HepG2 (cell line): Measurements from ENCODE around the gene KCNQ1OT1. TPM values are rescaled to one million over a fixed set of nuclear protein-coding genes. Genes with fewer than 3 reads are reported as not detected.

Source experiments
- AKAP8 ChIP-seq: sonication (generic); formaldehyde crosslinking; IDR thresholded peaks from 2 replicates; pipeline ENCODE4 v1.5.1; 2020; ENCODE audit warnings: mild to moderate bottlenecking, missing genetic modification reagents
- FOXA3 ChIP-seq: IDR thresholded peaks from 2 replicates; pipeline ENCODE4 v1.6.1; 2016; ENCODE audit warnings: missing genetic modification reagents, missing compliant biosample characterization
- MAF1 ChIP-seq: sonication (generic); formaldehyde crosslinking; IDR thresholded peaks from 2 replicates; pipeline ENCODE4 v1.5.0; 2020; ENCODE audit warnings: missing genetic modification reagents, borderline replicate concordance
- NFYC ChIP-seq: IDR thresholded peaks from 2 replicates; pipeline ENCODE4 v1.6.1; 2016; ENCODE audit warnings: missing genetic modification reagents, missing compliant biosample characterization
- POLR2AphosphoS5 ChIP-seq: IDR thresholded peaks from 2 replicates; pipeline ENCODE4 v1.6.1; 2012; ENCODE audit warnings: low read depth, low read length
- PREB ChIP-seq: sonication (generic); formaldehyde crosslinking; IDR thresholded peaks from 2 replicates; pipeline ENCODE4 v1.4.0; 2020; ENCODE audit warnings: missing genetic modification reagents
- RBM39 ChIP-seq: fragments of 200-400 bp; formaldehyde crosslinking; IDR thresholded peaks from one replicate; pipeline ENCODE4 v1.6.1; 2018; ENCODE audit warnings: antibody characterized with exemption, mild to moderate bottlenecking, low read depth, low read length; ENCODE audit not compliant: poor library complexity, severe bottlenecking
- SNAPC4 ChIP-seq: sonication (generic); formaldehyde crosslinking; IDR thresholded peaks from 2 replicates; pipeline ENCODE4 v1.4.0; 2020; ENCODE audit warnings: mild to moderate bottlenecking, missing genetic modification reagents
- TBL1XR1 ChIP-seq: fragments of 150-350 bp; IDR thresholded peaks from 2 replicates; pipeline ENCODE4 v1.6.1; 2014; ENCODE audit warnings: borderline replicate concordance, low read length; ENCODE audit not compliant: partially characterized antibody
- TEAD2 ChIP-seq: sonication (generic); formaldehyde crosslinking; IDR thresholded peaks from 2 replicates; pipeline ENCODE4 v1.9.0; 2021; ENCODE audit warnings: missing genetic modification reagents
- TRAFD1 ChIP-seq: sonication (generic); formaldehyde crosslinking; IDR thresholded peaks from 2 replicates; pipeline ENCODE4 v1.5.1; 2020; ENCODE audit warnings: missing genetic modification reagents, mild to moderate bottlenecking, borderline replicate concordance
- U2AF2 ChIP-seq: fragments of 200-400 bp; formaldehyde crosslinking; IDR thresholded peaks from 2 replicates; pipeline ENCODE4 v1.6.1; 2017; ENCODE audit warnings: low read depth, mild to moderate bottlenecking, low read length
- ZNF180 ChIP-seq: sonication (generic); formaldehyde crosslinking; IDR thresholded peaks from 2 replicates; pipeline ENCODE4 v1.4.0; 2020; ENCODE audit warnings: low read depth, missing genetic modification reagents, borderline replicate concordance
- ZNF20 ChIP-seq: sonication (generic); formaldehyde crosslinking; IDR thresholded peaks from 2 replicates; pipeline ENCODE4 v1.4.0; 2020; ENCODE audit warnings: mild to moderate bottlenecking, moderate library complexity, missing genetic modification reagents
- ZNF264 ChIP-seq: sonication (generic); formaldehyde crosslinking; IDR thresholded peaks from 2 replicates; pipeline ENCODE4 v1.4.0; 2020; ENCODE audit warnings: missing genetic modification reagents
- ZNF3 ChIP-seq: IDR thresholded peaks from 2 replicates; pipeline ENCODE4 v1.7.0; 2017; ENCODE audit warnings: inconsistent platforms
- ZNF33A ChIP-seq: sonication (generic); formaldehyde crosslinking; IDR thresholded peaks from 2 replicates; pipeline ENCODE4 v1.5.1; 2020; ENCODE audit warnings: missing genetic modification reagents, mild to moderate bottlenecking, moderate library complexity, borderline replicate concordance
- ZNF569 ChIP-seq: sonication (generic); formaldehyde crosslinking; IDR thresholded peaks from 2 replicates; pipeline ENCODE4 v1.5.0; 2020; ENCODE audit warnings: mild to moderate bottlenecking, missing genetic modification reagents, moderate library complexity, borderline replicate concordance
- polyA plus RNA-seq, 8 experiments: library from polyadenylated mRNA; depleted of rRNA in 3 of 8; stranded (reverse) in 7 of 8; unstranded in 1 of 8; fragments of >200 nt; fragmentation: Illumina TruSeq in 4 of 8; extraction: Trizol in 4 of 8; gene quantifications; 2 replicates each; pipeline versions ENCODE4 v1.2.1 to v1.2.3, GENCODE V29; 2011 to 2016; ENCODE audit warnings: low read depth in 4 of 8, missing spikeins in 1 of 8, mixed read lengths in 1 of 8; ENCODE audit not compliant: insufficient read depth in 1 of 8
- total RNA-seq, 5 experiments: library from RNA; depleted of rRNA; stranded (reverse); fragments of >200 nt; fragmentation: Illumina TruSeq; extraction: Trizol; gene quantifications; 2 replicates each; pipeline ENCODE4 v1.2.3, GENCODE V29; 2016; ENCODE audit warnings: low read depth in 1 of 5
- TF ChIP-seq, protein P1 (sequence below): sonication (generic); formaldehyde crosslinking; conservative IDR thresholded peaks from 2 replicates; pipeline ENCODE4 v1.8.1; 2023; ENCODE audit warnings: missing genetic modification reagents
- TF ChIP-seq, protein P2 (sequence below): sonication (generic); formaldehyde crosslinking; IDR thresholded peaks from 2 replicates; pipeline ENCODE4 v1.8.0; 2022; ENCODE audit warnings: mild to moderate bottlenecking, missing genetic modification reagents, moderate library complexity

The KCNQ1OT1 gene
- total and polyA plus RNA-seq, 2 of the 13 experiments (the other 11 are each of a cell fraction or from before 2014, with no cell fraction given): 1.3 to 18.9 TPM

DNA sequence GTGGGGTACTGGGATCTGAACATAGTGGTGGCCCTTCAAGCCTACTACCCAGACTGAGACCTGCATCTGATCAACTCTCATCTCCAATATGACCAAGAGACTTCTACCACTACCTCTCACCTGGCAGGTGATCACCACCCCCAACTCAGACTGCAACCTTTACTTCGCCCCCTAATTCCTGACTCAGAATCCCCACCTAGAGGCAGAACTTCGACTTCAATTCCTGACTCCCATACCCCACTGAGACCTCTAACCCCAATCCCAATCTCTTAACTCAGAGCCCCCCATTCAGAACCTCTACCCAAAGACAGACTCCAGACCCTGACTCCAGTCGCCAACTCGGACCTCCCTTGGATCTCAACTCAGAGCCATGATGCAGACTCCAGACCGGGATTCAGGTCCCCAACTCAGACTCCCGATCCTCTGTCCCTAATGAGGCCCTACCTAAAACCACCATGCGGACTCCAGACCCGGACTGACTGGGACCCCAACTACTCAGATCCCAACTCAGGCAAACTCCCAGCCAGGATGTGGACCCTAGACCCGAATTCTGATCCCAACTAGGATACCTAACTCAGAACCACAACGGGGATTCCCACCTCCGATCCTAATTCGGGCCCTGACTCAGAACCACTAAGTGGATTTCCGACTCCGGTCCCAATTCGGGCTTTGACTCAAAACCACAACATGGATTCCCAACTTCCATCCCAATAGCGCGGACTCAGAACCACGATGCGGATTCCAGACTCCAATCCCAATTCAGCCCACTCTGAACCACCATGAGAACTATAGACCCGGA is 1.2 kb downstream of the KCNQ1OT1 start (continued):
- TF ChIP-seq TRAFD1: no peak
- TF ChIP-seq ZNF180 (CRISPR knock-in tag): no peak
- no peak for TF ChIP-seq U2AF2
- no peak for TF ChIP-seq AKAP8 (CRISPR knock-in tag)
- TF ChIP-seq PREB (CRISPR knock-in tag): no peak
- no peak for TF ChIP-seq NFYC (CRISPR knock-in tag)
- TF ChIP-seq ZNF33A: no peak
- TF ChIP-seq, protein P1, sequence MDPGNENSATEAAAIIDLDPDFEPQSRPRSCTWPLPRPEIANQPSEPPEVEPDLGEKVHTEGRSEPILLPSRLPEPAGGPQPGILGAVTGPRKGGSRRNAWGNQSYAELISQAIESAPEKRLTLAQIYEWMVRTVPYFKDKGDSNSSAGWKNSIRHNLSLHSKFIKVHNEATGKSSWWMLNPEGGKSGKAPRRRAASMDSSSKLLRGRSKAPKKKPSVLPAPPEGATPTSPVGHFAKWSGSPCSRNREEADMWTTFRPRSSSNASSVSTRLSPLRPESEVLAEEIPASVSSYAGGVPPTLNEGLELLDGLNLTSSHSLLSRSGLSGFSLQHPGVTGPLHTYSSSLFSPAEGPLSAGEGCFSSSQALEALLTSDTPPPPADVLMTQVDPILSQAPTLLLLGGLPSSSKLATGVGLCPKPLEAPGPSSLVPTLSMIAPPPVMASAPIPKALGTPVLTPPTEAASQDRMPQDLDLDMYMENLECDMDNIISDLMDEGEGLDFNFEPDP (CRISPR knock-in tag): 0 out of 2 replicates have a peak, but pooled peaks have one; percentile 55
- TF ChIP-seq MAF1 (CRISPR knock-in tag): no peak
- no peak for TF ChIP-seq ZNF3 (CRISPR knock-in tag)
- no peak for TF ChIP-seq ZNF569 (CRISPR knock-in tag)
- no peak for TF ChIP-seq TBL1XR1
- TF ChIP-seq FOXA3 (CRISPR knock-in tag): no peak
- no peak for TF ChIP-seq SNAPC4 (CRISPR knock-in tag)
- TF ChIP-seq, protein P2, sequence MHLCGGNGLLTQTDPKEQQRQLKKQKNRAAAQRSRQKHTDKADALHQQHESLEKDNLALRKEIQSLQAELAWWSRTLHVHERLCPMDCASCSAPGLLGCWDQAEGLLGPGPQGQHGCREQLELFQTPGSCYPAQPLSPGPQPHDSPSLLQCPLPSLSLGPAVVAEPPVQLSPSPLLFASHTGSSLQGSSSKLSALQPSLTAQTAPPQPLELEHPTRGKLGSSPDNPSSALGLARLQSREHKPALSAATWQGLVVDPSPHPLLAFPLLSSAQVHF (CRISPR knock-in tag): no peak
- no peak for TF ChIP-seq ZNF264
- TF ChIP-seq POLR2AphosphoS5: peak; percentile 19; the same call in 1 of the 2 replicates
- TF ChIP-seq ZNF20 (CRISPR knock-in tag): no peak
- no peak for TF ChIP-seq RBM39
- no peak for TF ChIP-seq TEAD2 (CRISPR knock-in tag)
